Measurements from ENCODE around the gene MAP3K7. TPM values are rescaled to one million over a fixed set of nuclear protein-coding genes. Genes with fewer than 3 reads are reported as not detected.

Gene MAP3K7
- total RNA-seq, 1 donor from 2014 or later = 91.9 TPM

- peaks cover 17% of the 10 kb centered on the region for H3F3A ChIP-seq (ENCODE audit: low read depth)
- no peak for DNase-seq (ENCODE audit: low spot score)
- no peaks in the 10 kb centered on the region for H3K9me3 ChIP-seq (ENCODE audit: low read depth)
Measured at GRCh38 chr6:90537027-90537426, 49.8 kb downstream of the MAP3K7 start.

GRCh38 chr6:90536520-90536919, 50.4 kb downstream of the MAP3K7 start:
- no peak overlapping the region for H3K9ac ChIP-seq
- no peak for DNase-seq (ENCODE audit: low spot score)
- no peaks in the 10 kb centered on the region for H3K9me3 Mint-ChIP-seq
- no peak overlapping the region for H2AFZ ChIP-seq (replicated peaks)
- no peak overlapping the region for H3K4me3 Mint-ChIP-seq
- H3K4me2 ChIP-seq = no peak overlapping the region
- peaks cover 17% of the 10 kb centered on the region for H3F3A ChIP-seq (ENCODE audit: low read depth)
- TF ChIP-seq EZH2phosphoT487 (IDR thresholded peaks at IDR 0.05) (no peak), CTCF (IDR thresholded peaks at IDR 0.05) (no peak), EZH2 (IDR thresholded peaks at IDR 0.05) (no peak)
- no peaks in the 10 kb centered on the region for H3K27me3 ChIP-seq
- H3K9me3 ChIP-seq (ENCODE audit: low read depth) = no peaks in the 10 kb centered on the region
- H3K4me3 ChIP-seq = no peak overlapping the region
- no peaks in the 10 kb centered on the region for H3K27me3 Mint-ChIP-seq (ENCODE audit: insufficient read depth, low read depth)
- H3K4me1 Mint-ChIP-seq = peaks cover 22% of the 10 kb centered on the region
- no peak overlapping the region for H3K27ac Mint-ChIP-seq
- H3K79me2 ChIP-seq (ENCODE audit: low read depth) = no peaks in the 10 kb centered on the region
- no peaks in the 10 kb centered on the region for H3K36me3 Mint-ChIP-seq
- H3K27ac ChIP-seq = peak overlapping the region; percentile 26
- H4K20me1 ChIP-seq (ENCODE audit: low read depth) = no peaks in the 10 kb centered on the region
- H3K36me3 ChIP-seq = no peaks in the 10 kb centered on the region
- H3K4me1 ChIP-seq = peaks cover 5% of the 10 kb centered on the region

More at GRCh38 chr6:90537027-90537426, 49.8 kb downstream of the MAP3K7 start:
- no peak for TF ChIP-seq EZH2 (IDR thresholded peaks at IDR 0.05)
- TF ChIP-seq EZH2phosphoT487 (IDR thresholded peaks at IDR 0.05) = no peak
- TF ChIP-seq CTCF (IDR thresholded peaks at IDR 0.05) = no peak
- H3K27ac ChIP-seq = peak overlapping the region; percentile 26
- H3K27me3 Mint-ChIP-seq (ENCODE audit: insufficient read depth, low read depth) = no peaks in the 10 kb centered on the region
- peaks cover 5% of the 10 kb centered on the region for H3K4me1 ChIP-seq
- no peak overlapping the region for H3K4me2 ChIP-seq
- H3K9ac ChIP-seq = no peak overlapping the region
- no peak overlapping the region for H3K4me3 ChIP-seq
- no peak overlapping the region for H3K4me3 Mint-ChIP-seq
- no peak overlapping the region for H3K27ac Mint-ChIP-seq
- H3K79me2 ChIP-seq (ENCODE audit: low read depth) = no peaks in the 10 kb centered on the region
- no peaks in the 10 kb centered on the region for H3K36me3 Mint-ChIP-seq
- no peaks in the 10 kb centered on the region for H3K9me3 Mint-ChIP-seq
- no peaks in the 10 kb centered on the region for H3K36me3 ChIP-seq
- H3K27me3 ChIP-seq = no peaks in the 10 kb centered on the region
- H2AFZ ChIP-seq (replicated peaks) = no peak overlapping the region
- no peaks in the 10 kb centered on the region for H4K20me1 ChIP-seq (ENCODE audit: low read depth)
- H3K4me1 Mint-ChIP-seq = peaks cover 22% of the 10 kb centered on the region

- Mint-ChIP-seq H3K27me3 (ENCODE audit: insufficient read depth, low read depth) (no peaks in the 10 kb centered on the region), H3K4me1 (peaks cover 22% of the 10 kb centered on the region), H3K36me3 (no peaks in the 10 kb centered on the region), H3K4me3 (no peak overlapping the region), H3K27ac (no peak overlapping the region), H3K9me3 (no peaks in the 10 kb centered on the region)
- H3K9ac ChIP-seq = no peak overlapping the region
- no peak overlapping the region for H3K27ac ChIP-seq
- no peak overlapping the region for H3K4me2 ChIP-seq
- H2AFZ ChIP-seq (replicated peaks) = no peak overlapping the region
- peaks cover 11% of the 10 kb centered on the region for H3K36me3 ChIP-seq
- H3K9me3 ChIP-seq (ENCODE audit: low read depth) = no peaks in the 10 kb centered on the region
- no peak for DNase-seq (ENCODE audit: low spot score)
- no peaks in the 10 kb centered on the region for H4K20me1 ChIP-seq (ENCODE audit: low read depth)
- no peak for TF ChIP-seq EZH2 (IDR thresholded peaks at IDR 0.05)
- H3K27me3 ChIP-seq = no peaks in the 10 kb centered on the region
- H3F3A ChIP-seq (ENCODE audit: low read depth) = peaks cover 19% of the 10 kb centered on the region
- no peak overlapping the region for H3K4me3 ChIP-seq
- no peaks in the 10 kb centered on the region for H3K79me2 ChIP-seq (ENCODE audit: low read depth)
- H3K4me1 ChIP-seq = peaks cover 5% of the 10 kb centered on the region
Measured at GRCh38 chr6:90534337-90535025, 52.4 kb downstream of the MAP3K7 start.

GRCh38 chr6:90533615-90534336, 53.1 kb downstream of the MAP3K7 start:
- Histone ChIP-seq H3K4me1 (peaks cover 5% of the 10 kb centered on the region), H3K9me3 (ENCODE audit: low read depth) (no peaks in the 10 kb centered on the region), H3K27me3 (no peaks in the 10 kb centered on the region), H3K79me2 (ENCODE audit: low read depth) (no peaks in the 10 kb centered on the region), H3K27ac (peak overlapping the region; percentile 36), H3K36me3 (peaks cover 11% of the 10 kb centered on the region), H2AFZ (replicated peaks) (no peak overlapping the region), H3K4me2 (no peak overlapping the region), H3F3A (ENCODE audit: low read depth) (peaks cover 24% of the 10 kb centered on the region), H3K4me3 (no peak overlapping the region), H3K9ac (no peak overlapping the region), H4K20me1 (ENCODE audit: low read depth) (no peaks in the 10 kb centered on the region)
- no peak for DNase-seq (ENCODE audit: low spot score)
- Mint-ChIP-seq H3K36me3 (no peaks in the 10 kb centered on the region), H3K4me1 (peaks cover 21% of the 10 kb centered on the region), H3K27me3 (ENCODE audit: insufficient read depth, low read depth) (no peaks in the 10 kb centered on the region), H3K27ac (no peak overlapping the region), H3K4me3 (no peak overlapping the region), H3K9me3 (no peaks in the 10 kb centered on the region)
- TF ChIP-seq EZH2 (IDR thresholded peaks at IDR 0.05) = no peak
- no peak for TF ChIP-seq CTCF (IDR thresholded peaks at IDR 0.05)
- no peak for TF ChIP-seq EZH2phosphoT487 (IDR thresholded peaks at IDR 0.05)

Data from neural progenitor cell (in vitro differentiated cells).